ENCODE results near the gene EIF4E3. TPM values are rescaled to one million over a fixed set of nuclear protein-coding genes. Genes with fewer than 3 reads are reported as not detected.
A peak's percentile ranks its signal among the peaks of the same experiment; 100 is the strongest.

The EIF4E3 gene
- polyA plus RNA-seq, 3 donors = 35.6 to 111 (median 58.6) TPM

DNA sequence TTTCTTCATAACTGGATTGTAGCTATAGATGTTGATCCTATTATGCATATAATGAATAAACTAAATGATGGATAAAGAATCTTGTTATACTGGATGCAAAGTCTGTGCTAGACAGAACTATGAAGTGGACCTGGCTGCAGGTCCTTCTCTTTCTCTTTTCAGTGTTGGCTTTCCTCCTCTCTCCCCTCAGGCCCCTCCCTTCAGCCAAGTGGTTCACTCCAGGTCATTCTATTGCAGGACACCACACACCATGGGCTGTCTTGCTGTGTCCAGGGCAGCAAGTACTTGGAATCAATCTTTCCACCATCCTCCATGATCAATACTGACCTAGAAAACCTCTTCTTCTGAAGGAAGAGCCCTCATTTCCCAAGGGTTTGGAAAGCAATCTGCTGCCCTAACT lies 20.3 kb downstream of the EIF4E3 start:
- DNase-seq = no peak
- Histone ChIP-seq H4K20me1 (ENCODE audit: insufficient read depth, low read length) (peaks cover 100% of the 10 kb centered on the region), H3K36me3 (replicated peaks in 1 of 2; ENCODE audit: control insufficient read depth in 1 of 2, insufficient read depth in 2 of 2, low read length in 2 of 2) (peaks cover 17 to 82% of the 10 kb centered on the region in 2 donors), H3K4me2 (replicated peaks; ENCODE audit: extremely low read depth, low read length, poor library complexity, severe bottlenecking) (no peak overlapping the region), H3K27ac (ENCODE audit: low read depth in 1 of 2, low read length in 2 of 2) (peak overlapping the region in 1 of 2 donors; percentile 60), H3K4me3 (replicated peaks in 1 of 3; ENCODE audit: low read depth in 2 of 3, low read length in 3 of 3) (no peak overlapping the region), H3K9ac (ENCODE audit: insufficient read depth, low read length, poor library complexity, severe bottlenecking) (no peak overlapping the region), H2AFZ (ENCODE audit: insufficient read depth, low read depth, low read length, poor library complexity, severe bottlenecking) (no peak overlapping the region), H3K9me3 (replicated peaks in 1 of 2; ENCODE audit: control insufficient read depth in 1 of 2, insufficient read depth in 1 of 2, low read length in 2 of 2) (no peaks in the 10 kb centered on the region), H3K4me1 (ENCODE audit: control insufficient read depth in 1 of 2, insufficient read depth in 2 of 2, low read length in 2 of 2) (peaks cover 19 to 42% of the 10 kb centered on the region in 2 donors), H3K27me3 (ENCODE audit: control insufficient read depth in 2 of 2, insufficient read depth in 2 of 2, low read length in 2 of 2) (no peaks in the 10 kb centered on the region), H3K79me2 (ENCODE audit: insufficient read depth, low read length) (peaks cover 99% of the 10 kb centered on the region)
- H3K27ac Mint-ChIP-seq = peak overlapping the region in 3 of 7 donors; percentile 63 to 77 (median 63)
- H3K4me1 Mint-ChIP-seq = peaks cover 65% of the 10 kb centered on the region
- no peak overlapping the region for H3K4me3 Mint-ChIP-seq
- H3K27me3 Mint-ChIP-seq (ENCODE audit: low read depth in 3 of 3) = no peaks in the 10 kb centered on the region
- no peak for TF ChIP-seq CTCF (IDR thresholded peaks at IDR 0.05)
- H3K36me3 Mint-ChIP-seq = peaks cover 71 to 86% of the 10 kb centered on the region in 2 donors
- intact Hi-C loops (cut with micrococcal nuclease) = no loop called here
- no peaks in the 10 kb centered on the region for H3K9me3 Mint-ChIP-seq

DNA sequence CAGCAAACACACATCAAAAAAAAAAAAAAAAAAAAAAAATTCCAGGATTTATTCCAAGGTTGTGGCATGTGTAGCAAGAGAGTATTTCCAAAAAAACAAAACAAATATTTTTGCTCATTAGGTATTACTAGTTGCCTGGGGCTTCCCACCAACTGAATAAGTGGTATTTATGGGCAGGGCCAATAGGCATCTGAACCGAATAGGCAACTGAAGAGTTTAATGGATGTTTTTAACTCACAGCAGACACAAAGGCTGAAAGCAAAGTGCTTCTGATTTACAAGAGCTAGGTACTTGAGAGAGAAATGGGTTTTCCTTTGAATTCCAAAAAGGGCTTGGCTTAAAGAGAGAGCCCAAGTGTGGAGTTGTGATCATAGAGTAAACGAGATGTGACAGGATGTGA lies 21.4 kb downstream of the EIF4E3 start:
- peaks cover 17 to 35% of the 10 kb centered on the region in 2 donors for H3K4me1 ChIP-seq (ENCODE audit: control insufficient read depth in 1 of 2, insufficient read depth in 2 of 2, low read length in 2 of 2)
- TF ChIP-seq CTCF (IDR thresholded peaks at IDR 0.05) = no peak
- peak overlapping the region in 3 of 7 donors; percentile 54 to 84 (median 81) for H3K27ac Mint-ChIP-seq
- no peak overlapping the region for H3K9ac ChIP-seq (ENCODE audit: insufficient read depth, low read length, poor library complexity, severe bottlenecking)
- H3K27me3 Mint-ChIP-seq (ENCODE audit: low read depth in 3 of 3) = no peaks in the 10 kb centered on the region
- no peak overlapping the region for H3K4me3 ChIP-seq (replicated peaks in 1 of 3; ENCODE audit: low read depth in 2 of 3, low read length in 3 of 3)
- H3K9me3 Mint-ChIP-seq = no peaks in the 10 kb centered on the region
- H3K27ac ChIP-seq (ENCODE audit: low read depth in 1 of 2, low read length in 2 of 2) = peak overlapping the region in 1 of 2 donors; percentile 60
- peaks cover 100% of the 10 kb centered on the region for H4K20me1 ChIP-seq (ENCODE audit: insufficient read depth, low read length)
- no peaks in the 10 kb centered on the region for H3K27me3 ChIP-seq (ENCODE audit: control insufficient read depth in 2 of 2, insufficient read depth in 2 of 2, low read length in 2 of 2)
- H3K36me3 Mint-ChIP-seq = peaks cover 68 to 87% of the 10 kb centered on the region in 2 donors
- H3K4me2 ChIP-seq (replicated peaks; ENCODE audit: extremely low read depth, low read length, poor library complexity, severe bottlenecking) = no peak overlapping the region
- no peaks in the 10 kb centered on the region for H3K9me3 ChIP-seq (replicated peaks in 1 of 2; ENCODE audit: control insufficient read depth in 1 of 2, insufficient read depth in 1 of 2, low read length in 2 of 2)
- WGBS (ENCODE audit: insufficient coverage) = 80% methylated on average over 1 of the region's 2 CpGs
- peaks cover 99% of the 10 kb centered on the region for H3K79me2 ChIP-seq (ENCODE audit: insufficient read depth, low read length)
- H2AFZ ChIP-seq (ENCODE audit: insufficient read depth, low read depth, low read length, poor library complexity, severe bottlenecking) = no peak overlapping the region
- peaks cover 54% of the 10 kb centered on the region for H3K4me1 Mint-ChIP-seq
- no peak for DNase-seq
- intact Hi-C loops (cut with micrococcal nuclease) = no loop called here
- no peak overlapping the region for H3K4me3 Mint-ChIP-seq
- peaks cover 13 to 82% of the 10 kb centered on the region in 2 donors for H3K36me3 ChIP-seq (replicated peaks in 1 of 2; ENCODE audit: control insufficient read depth in 1 of 2, insufficient read depth in 2 of 2, low read length in 2 of 2)
